MM.1S (cell line): ENCODE measurements around the gene CEP83.

Experiments
- DNase-seq: peaks from one replicate; pipeline ENCODE4 v3.0.0-alpha.2; 2015
- H2AFZ ChIP-seq: fragments of 300-600 bp; sonication (generic); 2 replicates; pipeline ENCODE4 v1.6.0; 2016; ENCODE audit warnings: antibody characterized with exemption, low read length
- H3F3A ChIP-seq: fragments of 300-600 bp; sonication (generic); 2 replicates; pipeline ENCODE4 v1.6.1; 2016; ENCODE audit warnings: mild to moderate bottlenecking, antibody characterized with exemption, low read length, moderate library complexity, mixed read lengths; ENCODE audit not compliant: insufficient read depth
- H3K27ac ChIP-seq: fragments of 300-600 bp; sonication (generic); 2 replicates; pipeline ENCODE4 v1.5.1; 2016; ENCODE audit warnings: mild to moderate bottlenecking, low read length
- H3K27me3 ChIP-seq: fragments of 300-600 bp; sonication (generic); replicated peaks from 2 replicates; pipeline ENCODE4 v1.6.0; 2016; ENCODE audit warnings: low read length; ENCODE audit not compliant: insufficient read depth
- H3K36me3 ChIP-seq: fragments of 300-600 bp; sonication (generic); replicated peaks from 2 replicates; pipeline ENCODE4 v1.6.1; 2016; ENCODE audit warnings: mild to moderate bottlenecking, low read length, mixed read lengths; ENCODE audit not compliant: insufficient read depth
- H3K4me1 ChIP-seq: fragments of 300-600 bp; sonication (generic); 2 replicates; pipeline ENCODE4 v1.6.1; 2016; ENCODE audit warnings: low read length, mixed read lengths
- H3K4me2 ChIP-seq: fragments of 300-600 bp; sonication (generic); 2 replicates; pipeline ENCODE4 v1.6.0; 2016; ENCODE audit warnings: low read depth, low read length
- H3K4me3 ChIP-seq: fragments of 300-600 bp; sonication (generic); 2 replicates; pipeline ENCODE4 v1.5.1; 2016; ENCODE audit warnings: low read length, mixed read lengths
- H3K79me2 ChIP-seq: fragments of 300-600 bp; sonication (generic); 2 replicates; pipeline ENCODE4 v1.6.1; 2016; ENCODE audit warnings: mixed run types, low read length, mixed read lengths
- H3K9ac ChIP-seq: fragments of 300-600 bp; sonication (generic); 2 replicates; pipeline ENCODE4 v1.6.1; 2016; ENCODE audit warnings: low read length, mixed read lengths
- H3K9me2 ChIP-seq: fragments of 300-600 bp; sonication (generic); replicated peaks from 2 replicates; pipeline ENCODE4 v1.6.1; 2016; ENCODE audit warnings: mild to moderate bottlenecking, low read length, mixed read lengths; ENCODE audit not compliant: insufficient read depth
- H3K9me3 ChIP-seq: fragments of 300-600 bp; sonication (generic); replicated peaks from 2 replicates; pipeline ENCODE4 v1.6.1; 2016; ENCODE audit warnings: mild to moderate bottlenecking, low read length, mixed read lengths; ENCODE audit not compliant: insufficient read depth
- H4K20me1 ChIP-seq: fragments of 300-600 bp; sonication (generic); 2 replicates; pipeline ENCODE4 v1.6.1; 2016; ENCODE audit warnings: mild to moderate bottlenecking, low read length, moderate library complexity, mixed read lengths; ENCODE audit not compliant: insufficient read depth
- EZH2 ChIP-seq: fragments of 300-600 bp; sonication (generic); optimal IDR thresholded peaks from 2 replicates; pipeline ENCODE3; 2017; ENCODE audit warnings: low read depth, mild to moderate bottlenecking, antibody characterized with exemption, low read length, mixed read lengths
- EZH2phosphoT487 ChIP-seq: fragments of 300-600 bp; sonication (generic); IDR thresholded peaks from 2 replicates; pipeline ENCODE4 v1.6.1; 2018; ENCODE audit warnings: antibody characterized with exemption, low read length
- TF ChIP-seq, protein P1 (sequence below): fragments of 300-600 bp; sonication (generic); IDR thresholded peaks from 2 replicates; pipeline ENCODE4 v1.5.1; 2016; ENCODE audit warnings: antibody characterized with exemption, low read length, mixed read lengths

Gene CEP83

DNA sequence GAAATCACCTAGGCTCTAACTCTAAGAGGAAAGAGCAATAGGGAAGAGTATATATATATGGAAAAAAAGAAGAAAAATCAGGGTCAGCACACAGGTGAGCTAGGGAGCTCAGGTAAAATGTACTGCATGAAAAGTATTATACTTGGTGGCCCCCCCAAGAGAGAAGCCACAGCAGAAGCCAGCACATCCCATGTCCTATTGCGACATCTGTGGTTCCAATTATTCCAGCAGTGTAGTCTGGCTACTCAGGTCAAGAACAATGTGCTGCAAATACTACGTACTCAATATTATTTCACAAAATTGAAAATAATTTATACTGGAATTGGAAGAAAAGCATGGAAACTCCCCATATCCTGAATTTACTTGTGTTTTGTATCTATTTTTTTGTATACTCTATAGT lies 85.5 kb downstream of the CEP83 start:
- Histone ChIP-seq H3K36me3 (no peaks in the 10 kb centered on the region), H3K9ac (no peak overlapping the region), H3K27me3 (no peaks in the 10 kb centered on the region), H3K9me3 (no peaks in the 10 kb centered on the region), H3K4me1 (peaks cover 13% of the 10 kb centered on the region), H3K27ac (no peak overlapping the region), H4K20me1 (no peaks in the 10 kb centered on the region), H3K4me2 (no peak overlapping the region), H3F3A (0 out of 2 replicates have a peak, but pooled peaks cover 6% of the 10 kb centered on the region), H3K79me2 (no peaks in the 10 kb centered on the region), H3K4me3 (no peak overlapping the region), H3K9me2 (no peaks in the 10 kb centered on the region), H2AFZ (no peak overlapping the region)
- DNase-seq, result no peak
- TF ChIP-seq, protein P1, sequence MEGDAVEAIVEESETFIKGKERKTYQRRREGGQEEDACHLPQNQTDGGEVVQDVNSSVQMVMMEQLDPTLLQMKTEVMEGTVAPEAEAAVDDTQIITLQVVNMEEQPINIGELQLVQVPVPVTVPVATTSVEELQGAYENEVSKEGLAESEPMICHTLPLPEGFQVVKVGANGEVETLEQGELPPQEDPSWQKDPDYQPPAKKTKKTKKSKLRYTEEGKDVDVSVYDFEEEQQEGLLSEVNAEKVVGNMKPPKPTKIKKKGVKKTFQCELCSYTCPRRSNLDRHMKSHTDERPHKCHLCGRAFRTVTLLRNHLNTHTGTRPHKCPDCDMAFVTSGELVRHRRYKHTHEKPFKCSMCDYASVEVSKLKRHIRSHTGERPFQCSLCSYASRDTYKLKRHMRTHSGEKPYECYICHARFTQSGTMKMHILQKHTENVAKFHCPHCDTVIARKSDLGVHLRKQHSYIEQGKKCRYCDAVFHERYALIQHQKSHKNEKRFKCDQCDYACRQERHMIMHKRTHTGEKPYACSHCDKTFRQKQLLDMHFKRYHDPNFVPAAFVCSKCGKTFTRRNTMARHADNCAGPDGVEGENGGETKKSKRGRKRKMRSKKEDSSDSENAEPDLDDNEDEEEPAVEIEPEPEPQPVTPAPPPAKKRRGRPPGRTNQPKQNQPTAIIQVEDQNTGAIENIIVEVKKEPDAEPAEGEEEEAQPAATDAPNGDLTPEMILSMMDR, result no peak
- no peak for TF ChIP-seq EZH2
- TF ChIP-seq EZH2phosphoT487, result no peak

DNA sequence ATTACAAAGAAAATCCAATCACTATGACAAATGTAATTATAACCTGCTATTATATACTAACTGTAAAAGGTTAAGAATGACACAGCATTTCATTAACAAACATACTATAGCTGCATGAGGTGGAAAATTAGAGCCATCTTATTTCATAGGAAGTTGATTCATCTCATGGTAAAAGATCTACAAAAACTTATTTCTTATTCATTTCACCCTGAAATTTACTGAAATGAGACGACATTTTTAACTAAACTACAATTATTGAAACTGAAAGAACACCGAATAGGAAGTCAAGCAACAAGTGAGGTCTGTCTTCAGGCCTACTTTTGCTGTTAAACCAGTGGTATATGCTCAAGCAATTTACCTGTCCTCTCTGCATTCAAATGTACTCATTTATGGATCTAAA lies 87.2 kb downstream of the CEP83 start:
- Histone ChIP-seq H3K36me3 (no peaks in the 10 kb centered on the region; the same call in 1 of the 2 replicates), H3K9me3 (no peaks in the 10 kb centered on the region), H2AFZ (peak overlapping the region; percentile 1; the same call in 1 of the 2 replicates), H3K27me3 (no peaks in the 10 kb centered on the region), H3K27ac (peak overlapping the region; percentile 28; the same call in 1 of the 2 replicates), H3K79me2 (no peaks in the 10 kb centered on the region), H3K4me3 (peak overlapping the region; percentile 9; the same call in 1 of the 2 replicates), H3K9me2 (no peaks in the 10 kb centered on the region), H3K4me1 (peaks cover 13% of the 10 kb centered on the region), H4K20me1 (no peaks in the 10 kb centered on the region), H3K9ac (peak overlapping the region; percentile 4; the same call in 1 of the 2 replicates), H3K4me2 (peak overlapping the region; percentile 39), H3F3A (0 out of 2 replicates have a peak, but pooled peaks cover 6% of the 10 kb centered on the region)
- TF ChIP-seq EZH2 (no peak), EZH2phosphoT487 (no peak)
- TF ChIP-seq, protein P1, result no peak
- DNase-seq, result peak; percentile 57

DNA sequence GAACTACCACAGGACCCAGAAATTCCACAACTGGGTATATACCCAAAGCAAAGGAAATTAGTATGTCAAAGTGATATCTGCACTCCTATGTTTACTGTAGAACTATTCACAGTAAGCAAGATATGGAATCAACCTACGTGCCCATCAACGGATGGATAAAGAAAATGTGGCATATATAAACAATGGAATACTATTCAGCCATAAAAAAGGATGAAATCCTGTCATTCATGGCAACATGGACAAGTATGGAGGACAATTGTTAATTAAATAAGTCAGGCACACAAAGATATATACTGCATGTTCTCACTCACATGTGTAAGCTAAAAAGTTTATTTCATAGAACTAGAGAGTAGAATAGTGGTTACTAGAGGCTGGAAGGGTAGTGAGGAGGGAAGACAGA lies 97.0 kb downstream of the CEP83 start:
- H3K9me3 ChIP-seq, result no peaks in the 10 kb centered on the region
- H3K4me2 ChIP-seq, result no peak overlapping the region
- H3K36me3 ChIP-seq, result no peaks in the 10 kb centered on the region; the same call in 1 of the 2 replicates
- no peak overlapping the region for H3K4me3 ChIP-seq
- no peaks in the 10 kb centered on the region for H3K27me3 ChIP-seq
- no peak overlapping the region for H3K9ac ChIP-seq
- no peaks in the 10 kb centered on the region for H3F3A ChIP-seq
- H2AFZ ChIP-seq, result no peak overlapping the region
- no peak for DNase-seq
- no peaks in the 10 kb centered on the region for H3K79me2 ChIP-seq
- H3K27ac ChIP-seq, result no peak overlapping the region
- H3K9me2 ChIP-seq, result no peaks in the 10 kb centered on the region
- no peaks in the 10 kb centered on the region for H4K20me1 ChIP-seq
- TF ChIP-seq, protein P1, result no peak
- TF ChIP-seq EZH2, result no peak
- no peak for TF ChIP-seq EZH2phosphoT487
- no peaks in the 10 kb centered on the region for H3K4me1 ChIP-seq
